ENCODE measurements around the gene SCYL3.

DNA sequence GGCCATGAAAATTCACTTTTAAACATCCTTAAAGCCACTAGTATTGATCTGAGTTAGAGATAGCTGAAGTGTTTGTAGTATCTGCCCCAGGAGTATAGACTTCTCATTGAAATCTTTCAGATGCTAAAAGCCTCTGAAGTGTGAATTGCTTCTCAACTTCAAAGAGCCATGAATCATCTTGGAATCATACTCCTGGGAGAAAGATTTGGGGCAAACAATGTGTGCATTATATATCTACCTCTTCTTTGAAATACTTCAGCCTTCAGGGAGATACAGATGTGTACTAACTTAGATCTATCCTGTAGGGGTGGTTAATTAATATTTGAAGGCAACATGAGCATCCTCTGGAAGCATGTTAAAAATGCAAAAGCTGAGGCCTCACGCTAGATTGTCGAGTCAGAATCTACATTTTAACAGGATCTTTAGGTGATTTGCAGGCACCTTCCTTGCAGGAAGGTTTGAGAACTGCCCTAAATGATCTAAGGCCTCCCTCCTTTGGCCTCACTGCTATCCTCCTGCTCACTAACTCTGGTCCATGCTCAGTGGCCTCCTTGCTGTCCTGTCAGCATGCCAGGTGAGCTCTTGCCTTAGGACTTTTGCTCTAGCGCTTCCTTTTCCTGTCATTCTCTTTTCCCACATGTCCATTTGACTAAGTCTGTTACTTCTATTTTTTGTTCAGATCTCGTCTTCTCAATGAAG, 6.0 kb upstream of the SCYL3 start:
- TF ChIP-seq TEAD4 (IDR thresholded peaks at IDR 0.05) (no peak), CEBPB (IDR thresholded peaks at IDR 0.05) (no peak), EP300 (IDR thresholded peaks at IDR 0.05; ENCODE audit: borderline replicate concordance) (no peak)
